ENCODE results near the gene CYP24A1.

DNA sequence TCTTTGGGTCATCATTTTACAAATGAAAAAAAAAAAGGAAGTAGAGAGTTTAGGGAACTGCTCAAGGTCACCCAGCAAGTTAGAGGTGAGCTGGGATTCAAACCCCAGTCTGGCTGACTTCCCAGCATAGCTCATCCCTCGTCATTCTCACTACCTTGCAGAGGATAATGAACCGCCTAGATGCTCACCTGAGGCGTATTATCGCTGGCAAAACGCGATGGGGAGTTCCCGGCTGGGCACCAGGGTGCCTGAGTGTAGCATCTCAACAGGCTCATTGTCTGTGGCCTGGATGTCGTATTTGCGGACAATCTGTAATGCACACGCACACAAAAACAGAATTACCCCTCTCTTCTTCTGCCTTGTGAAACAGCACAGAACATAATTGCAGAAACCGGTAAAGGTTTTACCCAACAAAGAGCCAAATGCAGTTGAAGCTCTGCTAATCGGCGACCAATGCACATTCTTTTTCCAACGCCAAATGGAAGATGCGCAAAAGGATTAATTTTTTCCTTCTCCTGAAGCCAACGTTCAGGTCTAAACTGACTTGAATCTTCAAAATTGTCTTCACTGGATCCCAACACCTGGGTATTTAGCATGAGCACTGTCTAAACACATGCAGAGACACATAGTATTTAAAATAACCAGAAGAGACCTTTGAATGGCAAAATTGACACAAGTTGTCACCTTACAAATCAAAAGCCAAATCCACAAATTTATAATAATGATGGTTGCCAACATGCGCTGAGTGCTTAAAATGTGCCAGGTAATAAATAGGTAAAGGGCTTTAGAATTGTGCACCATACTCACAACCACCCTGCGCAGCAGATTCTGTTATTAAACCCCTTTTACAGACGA lies 16.6 kb downstream of the CYP24A1 start:
- TF ChIP-seq, protein P1, sequence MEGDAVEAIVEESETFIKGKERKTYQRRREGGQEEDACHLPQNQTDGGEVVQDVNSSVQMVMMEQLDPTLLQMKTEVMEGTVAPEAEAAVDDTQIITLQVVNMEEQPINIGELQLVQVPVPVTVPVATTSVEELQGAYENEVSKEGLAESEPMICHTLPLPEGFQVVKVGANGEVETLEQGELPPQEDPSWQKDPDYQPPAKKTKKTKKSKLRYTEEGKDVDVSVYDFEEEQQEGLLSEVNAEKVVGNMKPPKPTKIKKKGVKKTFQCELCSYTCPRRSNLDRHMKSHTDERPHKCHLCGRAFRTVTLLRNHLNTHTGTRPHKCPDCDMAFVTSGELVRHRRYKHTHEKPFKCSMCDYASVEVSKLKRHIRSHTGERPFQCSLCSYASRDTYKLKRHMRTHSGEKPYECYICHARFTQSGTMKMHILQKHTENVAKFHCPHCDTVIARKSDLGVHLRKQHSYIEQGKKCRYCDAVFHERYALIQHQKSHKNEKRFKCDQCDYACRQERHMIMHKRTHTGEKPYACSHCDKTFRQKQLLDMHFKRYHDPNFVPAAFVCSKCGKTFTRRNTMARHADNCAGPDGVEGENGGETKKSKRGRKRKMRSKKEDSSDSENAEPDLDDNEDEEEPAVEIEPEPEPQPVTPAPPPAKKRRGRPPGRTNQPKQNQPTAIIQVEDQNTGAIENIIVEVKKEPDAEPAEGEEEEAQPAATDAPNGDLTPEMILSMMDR (IDR thresholded peaks at IDR 0.05): no peak
- TF ChIP-seq POLR2A (IDR thresholded peaks at IDR 0.05): no peak

All from esophagus squamous epithelium (tissue), 4 donors.